ENCODE results near the gene IGFBPL1. TPM values are rescaled to one million over a fixed set of nuclear protein-coding genes. Genes with fewer than 3 reads are reported as not detected.
"Not testable (repeated sequence)": the region's sequence is repeated elsewhere in the genome, so short reads cannot be mapped to it uniquely, and the experiment has no call there.

Gene IGFBPL1
- total RNA-seq = 0.32 TPM in 1 of 2 replicates, not detected in the other

GRCh38 chr9:38423973-38424843 is at the start of gene IGFBPL1:
IGFBPL1 (minus strand) TSS chr9:38424454; CDS start chr9:38424424, 30 bp downstream.
- no peak for TF ChIP-seq CTCF (IDR thresholded peaks at IDR 0.05; ENCODE audit: insufficient read depth, low read depth, low read length)
- no peak for DNase-seq (ENCODE audit: low read depth)
- H3K4me3 ChIP-seq (ENCODE audit: low read depth, low read length) = peak within 1 kb of the TSS; percentile 23

- DNase-seq (ENCODE audit: low read depth); H3K4me3 ChIP-seq (ENCODE audit: low read depth, low read length): not testable (repeated sequence)
These were observed 48.5 kb upstream of the IGFBPL1 start for GRCh38 chr9:38472583-38473249.

- TF ChIP-seq CTCF (IDR thresholded peaks at IDR 0.05; ENCODE audit: insufficient read depth, low read depth, low read length) = no peak
- no peak overlapping the region for H3K4me3 ChIP-seq (ENCODE audit: low read depth, low read length)
- DNase-seq (ENCODE audit: low read depth) = no peak
These were observed 43.1 kb upstream of the IGFBPL1 start for GRCh38 chr9:38467404-38467803.

- no peak for TF ChIP-seq CTCF (IDR thresholded peaks at IDR 0.05; ENCODE audit: insufficient read depth, low read depth, low read length)
- no peak overlapping the region for H3K4me3 ChIP-seq (ENCODE audit: low read depth, low read length)
- no peak for DNase-seq (ENCODE audit: low read depth)
These were observed 29.6 kb upstream of the IGFBPL1 start for GRCh38 chr9:38453835-38454234.

GRCh38 chr9:38451162-38451561 is 26.9 kb upstream of the IGFBPL1 start:
- no peak for DNase-seq (ENCODE audit: low read depth)
- no peak for TF ChIP-seq CTCF (IDR thresholded peaks at IDR 0.05; ENCODE audit: insufficient read depth, low read depth, low read length)
- H3K4me3 ChIP-seq (ENCODE audit: low read depth, low read length) = no peak overlapping the region

- TF ChIP-seq CTCF (IDR thresholded peaks at IDR 0.05; ENCODE audit: insufficient read depth, low read depth, low read length) = no peak
- DNase-seq (ENCODE audit: low read depth) = no peak
- no peak overlapping the region for H3K4me3 ChIP-seq (ENCODE audit: low read depth, low read length)
These were observed 23.4 kb upstream of the IGFBPL1 start for GRCh38 chr9:38447703-38448102.

Measured in fibroblast of villous mesenchyme (primary cell).